Spinal cord (tissue), 10 donors: ENCODE results near the gene NOA1. TPM values are rescaled to one million over a fixed set of nuclear protein-coding genes. Genes with fewer than 3 reads are reported as not detected.
"Not testable (repeated sequence)": the region's sequence is repeated elsewhere in the genome, so short reads cannot be mapped to it uniquely, and the experiment has no call there.

ENCODE experiments used
- DNase-seq, 6 donors: peaks; one replicate each; pipeline versions ENCODE4 v3.0.0 to v3.0.0-alpha.2; 2013 to 2015; ENCODE audit warnings: low spot score in 6 of 6, low read depth in 4 of 6
- H3K27ac ChIP-seq: one replicate; pipeline ENCODE4 v1.5.1; 2013; ENCODE audit warnings: low read depth, low read length, control low read depth
- H3K27me3 ChIP-seq: one replicate; pipeline ENCODE4 v1.6.1; 2013; ENCODE audit warnings: low read length; ENCODE audit not compliant: control insufficient read depth, insufficient read depth
- H3K36me3 ChIP-seq: one replicate; pipeline ENCODE4 v1.6.1; 2013; ENCODE audit warnings: low read length; ENCODE audit not compliant: control insufficient read depth, insufficient read depth
- H3K4me1 ChIP-seq: one replicate; pipeline ENCODE4 v1.6.1; 2013; ENCODE audit warnings: low read length; ENCODE audit not compliant: control insufficient read depth, insufficient read depth
- H3K4me3 ChIP-seq: one replicate; pipeline ENCODE4 v1.5.1; 2013; ENCODE audit warnings: low read depth, low read length, control low read depth
- H3K9me3 ChIP-seq: one replicate; pipeline ENCODE4 v1.6.1; 2013; ENCODE audit warnings: low read length; ENCODE audit not compliant: control insufficient read depth, insufficient read depth
- WGBS: methylation state at CpG from one replicate; pipeline ENCODE4 v1.1.5; 2013; ENCODE audit warnings: missing lambda C conversion rate; ENCODE audit not compliant: insufficient coverage; 5-methylcytosine and 5-hydroxymethylcytosine counted together
- polyA plus RNA-seq, 2 donors: library from polyadenylated mRNA; unstranded; fragments of 120-200 nt; gene quantifications; one replicate each; pipeline ENCODE4 v1.2.1, GENCODE V29; 2013; ENCODE audit not compliant: insufficient read length in 2 of 2
- total RNA-seq, 2 donors: library from RNA; depleted of rRNA in 1 of 2; stranded (reverse); fragments of 120-200 nt in 1 of 2; fragments of >200 nt in 1 of 2; gene quantifications; one replicate each; pipeline versions ENCODE4 v1.2.3 to v1.2.4, GENCODE V29; 2013 to 2014
- donor health status: healthy.

Gene NOA1
- total and polyA plus RNA-seq, 4 donors, result 14.0 to 17.2 (median 15.4) TPM

- Histone ChIP-seq H3K27ac (no peak overlapping the region), H3K27me3 (no peaks in the 10 kb centered on the region), H3K4me3 (no peak overlapping the region), H3K9me3 (no peaks in the 10 kb centered on the region), H3K4me1 (no peaks in the 10 kb centered on the region), H3K36me3 (peaks cover 33% of the 10 kb centered on the region)
- no peak for DNase-seq
- WGBS, result 100% methylated on average over 1 of the region's 2 CpGs
Observed at GRCh38 chr4:56961107-56961500, 16.3 kb downstream of the NOA1 start.

DNA sequence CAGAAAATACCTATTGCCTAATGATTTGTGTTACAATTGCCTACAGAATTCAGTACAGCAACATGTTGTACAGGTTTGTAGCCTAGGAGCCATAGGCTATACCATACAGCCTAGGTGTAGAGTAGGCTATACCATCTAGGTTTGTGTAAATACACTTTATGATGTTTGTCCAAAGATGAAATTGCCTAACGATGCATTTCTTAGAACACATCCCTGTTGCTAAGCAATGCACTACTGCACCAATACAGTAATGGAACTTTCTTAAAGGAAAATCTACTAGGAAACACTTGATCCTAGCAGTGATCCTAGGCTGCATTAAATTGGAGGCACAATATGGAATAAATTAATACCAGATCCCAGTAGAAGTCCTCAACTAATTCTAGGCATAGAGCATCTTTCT lies 18.3 kb downstream of the NOA1 start:
- Histone ChIP-seq H3K36me3 (peaks cover 17% of the 10 kb centered on the region), H3K27ac (no peak overlapping the region), H3K4me3 (no peak overlapping the region), H3K9me3 (no peaks in the 10 kb centered on the region), H3K4me1 (no peaks in the 10 kb centered on the region), H3K27me3 (no peaks in the 10 kb centered on the region)
- no CpG with 5 or more reads among the region's 1 CpG for WGBS
- DNase-seq, result peak in 1 of 6 donors; percentile 15

DNA sequence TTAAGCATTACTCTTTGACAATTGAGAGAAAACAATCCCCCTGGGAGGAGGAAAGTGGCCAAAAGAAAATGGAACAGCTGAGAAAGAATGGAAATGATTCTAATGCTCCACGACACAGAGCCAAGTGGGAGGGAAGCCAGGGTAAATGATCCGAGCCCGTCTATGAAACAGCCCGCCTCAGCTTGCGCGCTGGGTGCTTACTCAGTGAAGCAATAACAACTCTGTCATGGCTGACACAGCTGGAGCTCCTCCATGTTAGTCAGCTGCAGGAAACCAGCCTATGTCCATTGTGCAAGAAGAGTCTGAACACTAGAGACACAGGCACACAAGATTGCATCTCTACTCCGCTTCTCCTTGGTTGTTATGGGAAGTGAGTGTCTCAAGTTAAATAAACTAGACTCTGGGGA lies 19.3 kb downstream of the NOA1 start:
- Histone ChIP-seq H3K4me1 (no peaks in the 10 kb centered on the region), H3K27ac (no peak overlapping the region), H3K27me3 (no peaks in the 10 kb centered on the region), H3K36me3 (peaks cover 12% of the 10 kb centered on the region), H3K9me3 (no peaks in the 10 kb centered on the region), H3K4me3 (no peak overlapping the region)
- WGBS, result 16% methylated on average over 6 of the region's 7 CpGs
- peak; percentile 38 to 95 (median 56) for DNase-seq

DNA sequence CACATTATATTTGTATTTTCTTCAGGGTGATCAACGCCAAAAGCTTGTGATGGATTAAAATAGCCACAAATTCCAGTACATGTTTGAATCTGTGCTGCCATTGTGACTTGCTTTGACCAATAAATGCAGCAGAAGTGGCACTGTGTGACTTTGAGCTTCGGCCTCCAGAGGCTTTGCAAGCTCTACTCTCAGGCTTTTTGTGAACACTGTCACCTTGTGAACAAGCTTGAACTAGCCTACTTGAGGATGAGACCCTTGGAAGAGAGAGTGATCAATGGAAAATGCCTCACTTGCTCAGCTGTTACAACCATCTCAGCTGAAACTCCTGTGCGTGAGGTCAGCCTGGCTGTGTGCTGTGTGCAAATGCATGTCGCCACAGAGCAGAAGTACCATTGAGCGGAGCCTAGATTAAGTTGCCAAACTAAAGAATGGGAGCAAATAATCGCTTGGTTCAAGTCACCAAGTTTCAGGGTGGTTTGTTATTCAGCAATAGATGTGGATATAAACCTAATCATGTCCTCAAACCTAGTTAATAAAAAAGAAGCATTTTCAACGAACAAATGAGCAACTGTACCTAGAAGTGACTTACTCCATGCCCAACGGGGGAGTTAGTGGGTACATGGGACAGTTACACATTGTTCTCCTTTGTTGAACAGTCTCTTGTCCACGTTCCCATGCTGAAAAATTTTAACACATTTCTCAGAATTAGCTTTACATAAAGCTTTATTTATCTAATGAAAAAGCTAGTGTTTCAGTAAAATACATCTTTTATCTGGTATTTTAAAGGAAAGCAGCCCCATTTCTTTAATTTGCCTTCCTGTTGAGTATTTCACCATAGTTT lies 23.5 kb downstream of the NOA1 start:
- no peaks in the 10 kb centered on the region for H3K36me3 ChIP-seq
- no peaks in the 10 kb centered on the region for H3K9me3 ChIP-seq
- WGBS, result 93% methylated on average over 4 of the region's 9 CpGs
- no peaks in the 10 kb centered on the region for H3K4me1 ChIP-seq
- peak in 1 of 6 donors; percentile 8 for DNase-seq
- H3K4me3 ChIP-seq, result no peak overlapping the region
- H3K27me3 ChIP-seq, result no peaks in the 10 kb centered on the region
- no peak overlapping the region for H3K27ac ChIP-seq

GRCh38 chr4:56941403-56941802 lies 36.0 kb downstream of the NOA1 start:
- no peaks in the 10 kb centered on the region for H3K9me3 ChIP-seq
- no CpG with 5 or more reads among the region's 3 CpGs for WGBS
- H3K27me3 ChIP-seq, result no peaks in the 10 kb centered on the region
- no peak for DNase-seq
- no peak overlapping the region for H3K27ac ChIP-seq
- H3K4me3 ChIP-seq, result no peak overlapping the region
- H3K4me1 ChIP-seq, result no peaks in the 10 kb centered on the region
- peaks cover 15% of the 10 kb centered on the region for H3K36me3 ChIP-seq

DNA sequence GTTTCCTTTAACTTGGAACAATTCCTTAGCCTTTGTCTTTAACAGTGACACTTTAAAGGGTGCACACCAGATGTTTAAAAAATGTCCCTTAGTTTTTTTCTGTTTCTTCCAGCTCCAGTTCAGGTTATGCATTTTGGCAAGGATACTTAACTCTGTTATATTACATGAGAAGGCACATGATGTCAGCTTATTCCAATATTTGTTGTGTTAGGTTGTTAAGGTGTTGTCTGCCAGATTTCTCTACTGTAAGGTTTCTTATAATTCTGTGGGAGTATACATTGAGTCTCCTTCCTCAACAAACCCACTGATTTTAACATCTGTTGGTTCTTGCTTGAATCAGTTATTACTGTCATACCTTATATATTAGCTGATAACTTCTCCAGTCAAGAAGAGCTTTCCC lies 36.4 kb downstream of the NOA1 start:
- Histone ChIP-seq H3K4me1 (no peaks in the 10 kb centered on the region), H3K36me3 (peaks cover 15% of the 10 kb centered on the region), H3K27ac (no peak overlapping the region), H3K4me3 (no peak overlapping the region), H3K9me3 (no peaks in the 10 kb centered on the region), H3K27me3 (no peaks in the 10 kb centered on the region)
- DNase-seq, result no peak

GRCh38 chr4:56940403-56940802 lies 37.0 kb downstream of the NOA1 start:
- Histone ChIP-seq H3K4me1 (no peaks in the 10 kb centered on the region), H3K4me3 (no peak overlapping the region), H3K27ac (no peak overlapping the region), H3K27me3 (no peaks in the 10 kb centered on the region), H3K9me3 (no peaks in the 10 kb centered on the region), H3K36me3 (peaks cover 15% of the 10 kb centered on the region)
- WGBS, result 95% methylated on average over 7 of the region's 12 CpGs
- DNase-seq, result no peak

GRCh38 chr4:56939826-56940225 lies 37.6 kb downstream of the NOA1 start:
- peaks cover 15% of the 10 kb centered on the region for H3K36me3 ChIP-seq
- not testable (repeated sequence) for H3K27me3 ChIP-seq, H3K4me1 ChIP-seq, DNase-seq, H3K9me3 ChIP-seq, H3K27ac ChIP-seq, H3K4me3 ChIP-seq
- WGBS, result 100% methylated on average over 2 of the region's 14 CpGs

DNA sequence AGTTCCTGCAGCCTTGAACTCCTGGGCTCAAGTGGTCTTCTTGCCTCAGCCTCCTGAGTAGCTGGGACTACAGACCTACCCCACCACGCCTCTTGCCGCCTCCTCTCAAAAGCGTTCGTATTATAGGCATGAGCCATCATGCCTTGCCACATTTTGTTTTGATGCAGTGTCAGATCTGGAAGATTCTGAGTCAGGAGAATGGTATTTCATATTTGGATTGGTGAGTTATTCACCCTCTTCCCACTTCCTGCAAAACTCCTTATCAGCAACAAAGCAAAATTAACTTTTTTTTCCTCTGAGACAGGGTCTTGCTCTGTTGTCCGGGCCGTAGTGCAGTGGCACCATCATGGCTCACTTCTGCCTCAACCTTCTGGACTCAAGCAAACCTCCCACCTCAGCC lies 40.1 kb downstream of the NOA1 start:
- Histone ChIP-seq H3K4me3 (no peak overlapping the region), H3K27me3 (no peaks in the 10 kb centered on the region), H3K4me1 (no peaks in the 10 kb centered on the region), H3K9me3 (no peaks in the 10 kb centered on the region), H3K27ac (no peak overlapping the region), H3K36me3 (peaks cover 15% of the 10 kb centered on the region)
- WGBS, result 97% methylated on average over 6 of the region's 6 CpGs
- DNase-seq, result no peak

GRCh38 chr4:56931924-56932323 lies 45.5 kb downstream of the NOA1 start:
- no peak overlapping the region for H3K4me3 ChIP-seq
- H3K27ac ChIP-seq, result no peak overlapping the region
- H3K4me1 ChIP-seq, result no peaks in the 10 kb centered on the region
- H3K36me3 ChIP-seq, result peaks cover 18% of the 10 kb centered on the region
- H3K27me3 ChIP-seq, result no peaks in the 10 kb centered on the region
- no peaks in the 10 kb centered on the region for H3K9me3 ChIP-seq
- no peak for DNase-seq
- 95% methylated on average over 3 of the region's 4 CpGs for WGBS
